Mesendoderm (in vitro differentiated cells): ENCODE results near the gene RFX1.
"Not testable (repeated sequence)": the region's sequence is repeated elsewhere in the genome, so short reads cannot be mapped to it uniquely, and the experiment has no call there.

Experiments used
- DNase-seq: peaks from one replicate; pipeline ENCODE4 v3.0.0; 2013
- H2AK5ac ChIP-seq: 2 replicates; pipeline ENCODE4 v1.6.1; 2013; ENCODE audit warnings: low read length, inconsistent platforms
- H2BK120ac ChIP-seq: 2 replicates; pipeline ENCODE4 v1.6.1; 2013; ENCODE audit warnings: low read depth, mild to moderate bottlenecking, low read length, moderate library complexity, mixed read lengths
- H2BK15ac ChIP-seq: replicated peaks from 2 replicates; pipeline ENCODE4 v1.6.1; 2013; ENCODE audit warnings: low read depth, mild to moderate bottlenecking, moderate library complexity
- H2BK5ac ChIP-seq: 2 replicates; pipeline ENCODE4 v1.6.1; 2013; ENCODE audit warnings: low read length, inconsistent platforms
- H3K18ac ChIP-seq: 2 replicates; pipeline ENCODE4 v1.6.1; 2013; ENCODE audit warnings: mild to moderate bottlenecking, low read length, mixed read lengths
- H3K23ac ChIP-seq: one replicate; pipeline ENCODE4 v1.6.1; 2013; ENCODE audit warnings: low read length
- H3K27ac ChIP-seq: 2 replicates; pipeline ENCODE4 v1.5.1; 2013; ENCODE audit warnings: low read depth, mild to moderate bottlenecking, inconsistent platforms, low read length, moderate library complexity
- H3K27me3 ChIP-seq: 2 replicates; pipeline ENCODE4 v1.6.1; 2013; ENCODE audit warnings: low read length, control low read depth, mild to moderate bottlenecking, inconsistent platforms; ENCODE audit not compliant: insufficient read depth, poor library complexity
- H3K36me3 ChIP-seq: 2 replicates; pipeline ENCODE4 v1.6.1; 2013; ENCODE audit warnings: low read length, inconsistent platforms; ENCODE audit not compliant: control insufficient read depth, insufficient read depth
- H3K4ac ChIP-seq: one replicate; pipeline ENCODE4 v1.6.1; 2013; ENCODE audit warnings: low read depth, mild to moderate bottlenecking, low read length, moderate library complexity
- H3K4me1 ChIP-seq: 2 replicates; pipeline ENCODE4 v1.6.1; 2013; ENCODE audit warnings: low read depth, low read length, inconsistent platforms; ENCODE audit not compliant: control insufficient read depth
- H3K4me2 ChIP-seq: 2 replicates; pipeline ENCODE4 v1.6.1; 2013; ENCODE audit warnings: low read length
- H3K4me3 ChIP-seq: 2 replicates; pipeline ENCODE4 v1.5.1; 2013; ENCODE audit warnings: mild to moderate bottlenecking, low read length
- H3K56ac ChIP-seq: one replicate; pipeline ENCODE4 v1.6.1; 2013; ENCODE audit warnings: low read length
- H3K79me1 ChIP-seq: 2 replicates; pipeline ENCODE4 v1.6.1; 2013; ENCODE audit warnings: low read length, inconsistent platforms
- H3K79me2 ChIP-seq: 2 replicates; pipeline ENCODE4 v1.6.1; 2013; ENCODE audit warnings: mild to moderate bottlenecking, low read length; ENCODE audit not compliant: control insufficient read depth, insufficient read depth
- H3K9ac ChIP-seq: 2 replicates; pipeline ENCODE4 v1.6.1; 2013; ENCODE audit warnings: low read length, inconsistent platforms
- H4K5ac ChIP-seq: one replicate; pipeline ENCODE4 v1.6.1; 2013; ENCODE audit warnings: low read length
- H4K8ac ChIP-seq: one replicate; pipeline ENCODE4 v1.6.1; 2013; ENCODE audit warnings: low read depth, mild to moderate bottlenecking, control low read depth, low read length, moderate library complexity
- WGBS: extraction: QIAGEN DNeasy Blood & Tissue Kit; methylation state at CpG from one replicate; pipeline ENCODE4 v1.1.7; 2013; ENCODE audit warnings: low lambda C conversion rate, missing lambda C conversion rate; ENCODE audit not compliant: insufficient coverage; ENCODE audit errors: extremely low coverage; 5-methylcytosine and 5-hydroxymethylcytosine counted together

Gene RFX1

GRCh38 chr19:13922118-13922517 lies 84.0 kb downstream of the RFX1 start:
- H3K4ac ChIP-seq, H3K79me2 ChIP-seq, H3K18ac ChIP-seq, H3K27ac ChIP-seq, H3K23ac ChIP-seq, H2BK120ac ChIP-seq, H2BK15ac ChIP-seq, H3K56ac ChIP-seq, H3K4me2 ChIP-seq, H3K79me1 ChIP-seq, DNase-seq, H3K9ac ChIP-seq, H2AK5ac ChIP-seq, H3K4me3 ChIP-seq, H3K27me3 ChIP-seq, H4K5ac ChIP-seq, H2BK5ac ChIP-seq, H3K36me3 ChIP-seq, H4K8ac ChIP-seq, H3K4me1 ChIP-seq: not testable (repeated sequence)
- WGBS = no CpG with 5 or more reads among the region's 6 CpGs

- Histone ChIP-seq H3K4me1 (no peaks in the 10 kb centered on the region), H3K36me3 (peaks cover 5% of the 10 kb centered on the region), H3K23ac (no peak overlapping the region), H3K9ac (no peak overlapping the region), H3K4ac (no peak overlapping the region), H3K56ac (no peak overlapping the region), H2BK5ac (no peak overlapping the region), H2AK5ac (no peak overlapping the region), H3K27ac (no peak overlapping the region), H3K79me1 (no peaks in the 10 kb centered on the region), H3K4me3 (no peak overlapping the region), H3K79me2 (no peaks in the 10 kb centered on the region), H4K5ac (no peak overlapping the region), H2BK120ac (no peak overlapping the region), H3K27me3 (no peaks in the 10 kb centered on the region), H4K8ac (no peak overlapping the region), H2BK15ac (no peak overlapping the region), H3K18ac (no peak overlapping the region), H3K4me2 (no peak overlapping the region)
- no CpG with 5 or more reads among the region's 2 CpGs for WGBS
- DNase-seq = peak; percentile 89
Measured at GRCh38 chr19:13920940-13921747, 85.0 kb downstream of the RFX1 start.

- no peaks in the 10 kb centered on the region for H3K4me1 ChIP-seq
- H3K79me2 ChIP-seq = no peaks in the 10 kb centered on the region
- peaks cover 5% of the 10 kb centered on the region for H3K36me3 ChIP-seq
- H3K27me3 ChIP-seq = no peaks in the 10 kb centered on the region
- no peak overlapping the region for H3K4me2 ChIP-seq
- DNase-seq = no peak
- no peak overlapping the region for H3K4ac ChIP-seq
- no peak overlapping the region for H3K56ac ChIP-seq
- H3K9ac ChIP-seq = no peak overlapping the region
- H2BK5ac ChIP-seq = no peak overlapping the region
- no peak overlapping the region for H3K18ac ChIP-seq
- no peak overlapping the region for H3K4me3 ChIP-seq
- H3K23ac ChIP-seq = no peak overlapping the region
- no CpG with 5 or more reads among the region's 11 CpGs for WGBS
- no peak overlapping the region for H4K8ac ChIP-seq
- H3K79me1 ChIP-seq = no peaks in the 10 kb centered on the region
- H3K27ac ChIP-seq = no peak overlapping the region
- H2BK15ac ChIP-seq = no peak overlapping the region
- no peak overlapping the region for H4K5ac ChIP-seq
- H2BK120ac ChIP-seq = no peak overlapping the region
- H2AK5ac ChIP-seq = no peak overlapping the region
Measured at GRCh38 chr19:13920524-13920923, 85.6 kb downstream of the RFX1 start.

GRCh38 chr19:13918726-13919411 lies 87.3 kb downstream of the RFX1 start:
- Histone ChIP-seq H2AK5ac (no peak overlapping the region), H3K27me3 (no peaks in the 10 kb centered on the region), H3K18ac (no peak overlapping the region), H3K9ac (no peak overlapping the region), H3K56ac (no peak overlapping the region), H3K4me2 (no peak overlapping the region), H3K36me3 (peaks cover 5% of the 10 kb centered on the region), H2BK120ac (no peak overlapping the region), H3K4me1 (no peaks in the 10 kb centered on the region), H3K4me3 (no peak overlapping the region), H3K27ac (no peak overlapping the region), H3K79me1 (no peaks in the 10 kb centered on the region), H2BK5ac (no peak overlapping the region), H4K8ac (no peak overlapping the region), H3K79me2 (no peaks in the 10 kb centered on the region), H3K23ac (no peak overlapping the region), H3K4ac (no peak overlapping the region), H2BK15ac (no peak overlapping the region), H4K5ac (no peak overlapping the region)
- no peak for DNase-seq
- no CpG with 5 or more reads among the region's 34 CpGs for WGBS

GRCh38 chr19:13917888-13918406 lies 88.2 kb downstream of the RFX1 start:
- Histone ChIP-seq H3K23ac (no peak overlapping the region), H3K27me3 (no peaks in the 10 kb centered on the region), H4K5ac (no peak overlapping the region), H3K79me1 (no peaks in the 10 kb centered on the region), H3K18ac (no peak overlapping the region), H3K9ac (no peak overlapping the region), H2AK5ac (no peak overlapping the region), H3K4me1 (no peaks in the 10 kb centered on the region), H3K4ac (no peak overlapping the region), H3K27ac (no peak overlapping the region), H4K8ac (no peak overlapping the region), H3K79me2 (no peaks in the 10 kb centered on the region), H2BK120ac (no peak overlapping the region), H2BK15ac (no peak overlapping the region), H3K4me2 (no peak overlapping the region), H3K4me3 (no peak overlapping the region), H2BK5ac (no peak overlapping the region), H3K36me3 (peaks cover 5% of the 10 kb centered on the region), H3K56ac (no peak overlapping the region)
- WGBS = no CpG with 5 or more reads among the region's 14 CpGs
- no peak for DNase-seq
